Measurements from ENCODE around the gene MS4A10. TPM values are rescaled to one million over a fixed set of nuclear protein-coding genes. Genes with fewer than 3 reads are reported as not detected.

The MS4A10 gene
- total RNA-seq, 2 donors from 2014 or later, result not detected

DNA sequence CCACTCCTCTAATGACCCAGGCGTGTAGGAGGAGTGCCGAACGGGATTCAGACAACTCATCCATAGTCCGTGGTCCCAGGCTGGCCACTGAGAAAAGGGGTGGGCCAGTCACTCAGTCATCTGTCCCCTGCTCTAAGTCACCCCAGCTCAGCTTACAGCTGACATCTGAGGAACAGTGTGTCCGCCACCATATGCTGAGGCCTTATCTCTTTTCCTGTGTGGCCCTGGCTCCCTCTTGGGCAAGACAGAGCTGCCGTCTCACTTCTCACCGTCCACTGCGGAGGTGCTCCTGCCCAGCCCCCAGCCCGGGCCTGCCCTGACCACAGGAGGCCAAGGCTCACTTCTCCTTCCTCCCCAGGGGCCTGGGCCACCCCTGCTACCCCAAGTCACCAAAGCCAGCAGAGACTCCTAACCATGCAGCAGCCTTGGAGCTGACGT lies 63.6 kb downstream of the MS4A10 start:
- 81 to 83% methylated on average over 10 of the region's 10 CpGs for WGBS, 2 donors
- H3K4me3 ChIP-seq, result no peak overlapping the region

DNA sequence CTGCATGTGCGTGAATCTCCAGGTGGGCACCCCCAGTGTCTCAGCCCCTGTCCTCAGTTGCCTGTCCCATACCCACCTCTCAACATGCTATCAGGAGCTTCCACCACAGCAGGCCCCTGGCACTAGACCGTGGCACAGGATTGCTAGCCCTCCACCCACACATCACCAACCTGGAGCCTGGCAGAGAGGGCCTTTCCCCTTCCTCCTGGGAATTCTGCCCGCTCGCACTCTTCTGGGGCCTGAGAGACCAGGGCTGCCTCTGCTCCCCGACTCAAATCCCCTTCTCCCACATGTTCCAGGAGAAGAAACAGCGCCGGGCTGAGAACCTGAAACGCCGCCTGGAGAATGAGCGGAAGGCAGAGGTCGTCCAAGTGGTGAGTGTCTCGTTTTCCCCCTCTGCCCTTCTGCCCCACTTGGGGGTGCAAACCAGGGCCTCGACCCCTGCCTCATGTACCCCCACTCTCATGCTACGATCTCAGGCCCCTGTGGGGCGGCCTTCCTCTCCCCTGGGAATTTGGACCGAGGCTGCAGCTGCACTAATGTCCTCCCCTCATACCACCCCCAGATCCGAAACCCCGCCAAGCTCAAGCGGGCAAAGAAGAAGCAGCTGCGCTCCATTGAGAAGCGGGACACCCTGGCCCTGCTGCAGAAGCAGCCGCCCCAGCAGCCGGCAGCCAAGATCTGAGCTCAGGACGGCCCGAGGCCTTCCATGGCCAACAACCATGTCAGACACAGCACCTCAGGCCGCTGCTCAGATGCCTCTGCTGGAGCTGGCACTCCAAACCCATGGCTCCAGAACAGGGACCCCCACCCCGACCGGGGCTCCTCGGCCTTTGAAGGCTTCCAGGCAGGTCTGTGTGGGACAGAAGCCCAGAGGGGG lies 64.7 kb downstream of the MS4A10 start:
- 91 to 93% methylated on average over 20 to 29 of the region's 29 CpGs for WGBS, 2 donors
- no peak for ATAC-seq

More for the DNA sequence above, 63.6 kb downstream of the MS4A10 start:
- ATAC-seq (no peak), DNase-seq (no peak)
- Histone ChIP-seq H3K27me3 (no peaks in the 10 kb centered on the region), H3K27ac (no peak overlapping the region), H3K9me3 (no peaks in the 10 kb centered on the region), H3K36me3 (replicated peaks in 1 of 2; ENCODE audit: insufficient read depth in 1 of 2, low read depth in 2 of 2) (peaks cover 0 to 4% of the 10 kb centered on the region in 2 donors), H3K4me1 (peaks cover 24% of the 10 kb centered on the region)
- intact Hi-C loops (cut with DNase I), result no loop called here
- no peak for TF ChIP-seq POLR2A (IDR thresholded peaks at IDR 0.05)
- TF ChIP-seq, protein P1, sequence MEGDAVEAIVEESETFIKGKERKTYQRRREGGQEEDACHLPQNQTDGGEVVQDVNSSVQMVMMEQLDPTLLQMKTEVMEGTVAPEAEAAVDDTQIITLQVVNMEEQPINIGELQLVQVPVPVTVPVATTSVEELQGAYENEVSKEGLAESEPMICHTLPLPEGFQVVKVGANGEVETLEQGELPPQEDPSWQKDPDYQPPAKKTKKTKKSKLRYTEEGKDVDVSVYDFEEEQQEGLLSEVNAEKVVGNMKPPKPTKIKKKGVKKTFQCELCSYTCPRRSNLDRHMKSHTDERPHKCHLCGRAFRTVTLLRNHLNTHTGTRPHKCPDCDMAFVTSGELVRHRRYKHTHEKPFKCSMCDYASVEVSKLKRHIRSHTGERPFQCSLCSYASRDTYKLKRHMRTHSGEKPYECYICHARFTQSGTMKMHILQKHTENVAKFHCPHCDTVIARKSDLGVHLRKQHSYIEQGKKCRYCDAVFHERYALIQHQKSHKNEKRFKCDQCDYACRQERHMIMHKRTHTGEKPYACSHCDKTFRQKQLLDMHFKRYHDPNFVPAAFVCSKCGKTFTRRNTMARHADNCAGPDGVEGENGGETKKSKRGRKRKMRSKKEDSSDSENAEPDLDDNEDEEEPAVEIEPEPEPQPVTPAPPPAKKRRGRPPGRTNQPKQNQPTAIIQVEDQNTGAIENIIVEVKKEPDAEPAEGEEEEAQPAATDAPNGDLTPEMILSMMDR (IDR thresholded peaks at IDR 0.05), result no peak

More for the DNA sequence above, 64.7 kb downstream of the MS4A10 start:
- H3K4me3 ChIP-seq, result no peak overlapping the region
- H3K27me3 ChIP-seq, result no peaks in the 10 kb centered on the region
- no peak for DNase-seq
- peaks cover 0 to 4% of the 10 kb centered on the region in 2 donors for H3K36me3 ChIP-seq (replicated peaks in 1 of 2; ENCODE audit: insufficient read depth in 1 of 2, low read depth in 2 of 2)
- TF ChIP-seq, protein P1 (IDR thresholded peaks at IDR 0.05), result no peak
- TF ChIP-seq POLR2A (IDR thresholded peaks at IDR 0.05), result no peak
- no peak overlapping the region for H3K27ac ChIP-seq
- H3K9me3 ChIP-seq, result no peaks in the 10 kb centered on the region
- intact Hi-C loops (cut with DNase I), result no loop called here
- peaks cover 13% of the 10 kb centered on the region for H3K4me1 ChIP-seq

Other genes starting within 250 kb of the MS4A10 start
- gene MS4A8, start 85.7 kb upstream of the MS4A10 start, total RNA-seq, result 1 to 10 TPM in 1 of 2 donors, not detected in 1; 6.5 TPM
- not detected for gene MS4A18, start 60.6 kb upstream of the MS4A10 start, total RNA-seq
- gene MS4A15, start 28.5 kb upstream of the MS4A10 start, total RNA-seq, result not detected
- 10 to 100 TPM; 14.8 to 26.4 TPM for gene CCDC86, start 56.8 kb downstream of the MS4A10 start, total RNA-seq
- gene PTGDR2, start 70.6 kb downstream of the MS4A10 start, total RNA-seq, result 1 to 10 TPM in 1 of 2 donors, under 1 TPM in 1; 0.52 to 1.3 TPM
- not detected for gene ZP1, start 82.2 kb downstream of the MS4A10 start, total RNA-seq
- gene PRPF19, start 121.3 kb downstream of the MS4A10 start, total RNA-seq, result 10 to 100 TPM; 22.1 to 27.0 TPM
- 10 to 100 TPM; 59.9 to 62.6 TPM for gene TMEM109, start 128.8 kb downstream of the MS4A10 start, total RNA-seq
- 10 to 100 TPM in 1 of 2 donors, 1 to 10 TPM in 1; 9.3 to 12.2 TPM for gene TMEM132A, start 139.1 kb downstream of the MS4A10 start, total RNA-seq
- gene SLC15A3, start 166.8 kb downstream of the MS4A10 start, total RNA-seq, result 1 to 10 TPM; 2.0 to 6.2 TPM
- gene CD6, start 186.3 kb downstream of the MS4A10 start, total RNA-seq, result 1 to 10 TPM; 1.0 to 3.3 TPM

All from body of pancreas (tissue), 4 donors.